COLO668 (cell line): Measurements from ENCODE around the gene LRP1-AS.

ENCODE experiments used
- DNase-seq: peaks from one replicate; lab custom pipeline; 2025; ENCODE audit not compliant: unreplicated experiment; lab: John Stamatoyannopoulos, UW

Gene LRP1-AS

GRCh38 chr12:57101892-57102695, 45.3 kb downstream of the LRP1-AS start:
- DNase-seq = no peak

GRCh38 chr12:57099766-57100165, 47.7 kb downstream of the LRP1-AS start:
- DNase-seq = no peak

GRCh38 chr12:57099047-57099714, 48.2 kb downstream of the LRP1-AS start:
- DNase-seq = no peak

- no peak for DNase-seq
Measured at GRCh38 chr12:57098546-57098945, 48.9 kb downstream of the LRP1-AS start.

GRCh38 chr12:57097554-57097835, 49.9 kb downstream of the LRP1-AS start:
- no peak for DNase-seq

- no peak for DNase-seq
Measured at GRCh38 chr12:57096748-57097553, 50.5 kb downstream of the LRP1-AS start.

- no peak for DNase-seq
Measured at GRCh38 chr12:57096099-57096572, 51.3 kb downstream of the LRP1-AS start.

- no peak for DNase-seq
Measured at GRCh38 chr12:57095440-57095839, 52.0 kb downstream of the LRP1-AS start.
